ENCODE measurements around the gene RAB11B. TPM values are rescaled to one million over a fixed set of nuclear protein-coding genes. Genes with fewer than 3 reads are reported as not detected.

Gene RAB11B
- total and polyA plus RNA-seq, 2 of the 13 experiments (the other 11 are each of a cell fraction or from before 2014, with no cell fraction given), result 6.0 to 28.4 TPM

DNA sequence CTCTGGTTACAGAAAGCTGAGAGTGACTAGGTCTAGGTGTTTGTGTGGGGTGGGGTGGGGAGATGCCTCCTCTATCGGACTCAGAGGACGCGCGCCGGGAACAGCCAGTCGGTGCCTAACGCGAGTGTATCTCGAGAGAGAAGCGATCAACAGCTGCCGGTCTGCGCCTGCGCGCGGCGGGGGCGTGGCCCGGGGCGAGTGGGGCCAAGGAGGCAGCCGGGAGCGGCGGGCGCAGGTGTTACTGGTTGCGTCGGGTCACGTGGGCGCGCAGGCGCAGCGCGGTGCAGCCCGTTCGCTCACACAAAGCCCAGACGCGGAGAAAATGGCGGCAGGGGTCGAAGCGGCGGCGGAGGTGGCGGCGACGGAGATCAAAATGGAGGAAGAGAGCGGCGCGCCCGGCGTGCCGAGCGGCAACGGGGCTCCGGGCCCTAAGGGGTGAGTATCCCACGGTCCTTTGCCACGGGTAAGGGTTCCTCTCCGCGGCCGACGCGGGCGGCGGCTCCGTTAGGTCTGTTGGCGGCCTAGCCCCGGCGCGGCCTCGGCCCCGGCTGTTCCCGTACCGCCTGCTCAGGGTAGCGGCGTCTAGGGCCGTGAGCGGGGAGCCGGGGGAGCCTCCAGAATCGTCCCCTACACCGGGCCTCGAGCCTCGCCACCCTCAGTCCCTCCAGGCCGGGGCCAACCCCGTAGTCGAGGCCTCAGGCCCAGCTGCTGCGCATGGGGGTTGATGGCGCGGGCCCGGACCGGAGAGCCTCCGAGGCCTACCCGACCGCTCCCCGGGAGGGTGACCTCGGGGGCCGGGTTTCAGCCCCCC lies 54.7 kb downstream of the RAB11B start, which contains the start of gene HNRNPM (continued):
- TF ChIP-seq, protein P1, sequence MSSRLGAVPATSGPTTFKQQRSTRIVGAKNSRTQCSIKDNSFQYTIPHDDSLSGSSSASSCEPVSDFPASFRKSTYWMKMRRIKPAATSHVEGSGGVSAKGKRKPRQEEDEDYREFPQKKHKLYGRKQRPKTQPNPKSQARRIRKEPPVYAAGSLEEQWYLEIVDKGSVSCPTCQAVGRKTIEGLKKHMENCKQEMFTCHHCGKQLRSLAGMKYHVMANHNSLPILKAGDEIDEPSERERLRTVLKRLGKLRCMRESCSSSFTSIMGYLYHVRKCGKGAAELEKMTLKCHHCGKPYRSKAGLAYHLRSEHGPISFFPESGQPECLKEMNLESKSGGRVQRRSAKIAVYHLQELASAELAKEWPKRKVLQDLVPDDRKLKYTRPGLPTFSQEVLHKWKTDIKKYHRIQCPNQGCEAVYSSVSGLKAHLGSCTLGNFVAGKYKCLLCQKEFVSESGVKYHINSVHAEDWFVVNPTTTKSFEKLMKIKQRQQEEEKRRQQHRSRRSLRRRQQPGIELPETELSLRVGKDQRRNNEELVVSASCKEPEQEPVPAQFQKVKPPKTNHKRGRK (CRISPR knock-in tag; IDR thresholded peaks at IDR 0.05), result no peak
- TF ChIP-seq TAF15 (IDR thresholded peaks at IDR 0.05; ENCODE audit: low read depth, low read length, poor library complexity, severe bottlenecking) (peak; percentile 37), NFAT5 (CRISPR knock-in tag; IDR thresholded peaks at IDR 0.05) (peak; percentile 76), ZNF160 (CRISPR knock-in tag; IDR thresholded peaks at IDR 0.05) (peak; percentile 20; the same call in 1 of the 2 replicates), FOXM1 (CRISPR knock-in tag; IDR thresholded peaks at IDR 0.05) (no peak), HCFC1 (IDR thresholded peaks at IDR 0.05; ENCODE audit: low read depth, low read length) (no peak), CENPX (CRISPR knock-in tag; IDR thresholded peaks at IDR 0.05) (no peak), KLF13 (CRISPR knock-in tag; IDR thresholded peaks at IDR 0.05) (no peak), U2AF1 (optimal IDR thresholded peaks at IDR 0.05; ENCODE audit: low read depth, low read length) (no peak)
- TF ChIP-seq, protein P2, sequence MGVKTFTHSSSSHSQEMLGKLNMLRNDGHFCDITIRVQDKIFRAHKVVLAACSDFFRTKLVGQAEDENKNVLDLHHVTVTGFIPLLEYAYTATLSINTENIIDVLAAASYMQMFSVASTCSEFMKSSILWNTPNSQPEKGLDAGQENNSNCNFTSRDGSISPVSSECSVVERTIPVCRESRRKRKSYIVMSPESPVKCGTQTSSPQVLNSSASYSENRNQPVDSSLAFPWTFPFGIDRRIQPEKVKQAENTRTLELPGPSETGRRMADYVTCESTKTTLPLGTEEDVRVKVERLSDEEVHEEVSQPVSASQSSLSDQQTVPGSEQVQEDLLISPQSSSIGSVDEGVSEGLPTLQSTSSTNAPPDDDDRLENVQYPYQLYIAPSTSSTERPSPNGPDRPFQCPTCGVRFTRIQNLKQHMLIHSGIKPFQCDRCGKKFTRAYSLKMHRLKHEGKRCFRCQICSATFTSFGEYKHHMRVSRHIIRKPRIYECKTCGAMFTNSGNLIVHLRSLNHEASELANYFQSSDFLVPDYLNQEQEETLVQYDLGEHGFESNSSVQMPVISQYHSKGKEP (CRISPR knock-in tag; IDR thresholded peaks at IDR 0.05), result no peak
- TF ChIP-seq, protein P3, sequence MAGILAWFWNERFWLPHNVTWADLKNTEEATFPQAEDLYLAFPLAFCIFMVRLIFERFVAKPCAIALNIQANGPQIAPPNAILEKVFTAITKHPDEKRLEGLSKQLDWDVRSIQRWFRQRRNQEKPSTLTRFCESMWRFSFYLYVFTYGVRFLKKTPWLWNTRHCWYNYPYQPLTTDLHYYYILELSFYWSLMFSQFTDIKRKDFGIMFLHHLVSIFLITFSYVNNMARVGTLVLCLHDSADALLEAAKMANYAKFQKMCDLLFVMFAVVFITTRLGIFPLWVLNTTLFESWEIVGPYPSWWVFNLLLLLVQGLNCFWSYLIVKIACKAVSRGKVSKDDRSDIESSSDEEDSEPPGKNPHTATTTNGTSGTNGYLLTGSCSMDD (CRISPR knock-in tag; IDR thresholded peaks at IDR 0.05), result peak; percentile 54; the same call in 1 of the 2 replicates
- TF ChIP-seq, protein P4, sequence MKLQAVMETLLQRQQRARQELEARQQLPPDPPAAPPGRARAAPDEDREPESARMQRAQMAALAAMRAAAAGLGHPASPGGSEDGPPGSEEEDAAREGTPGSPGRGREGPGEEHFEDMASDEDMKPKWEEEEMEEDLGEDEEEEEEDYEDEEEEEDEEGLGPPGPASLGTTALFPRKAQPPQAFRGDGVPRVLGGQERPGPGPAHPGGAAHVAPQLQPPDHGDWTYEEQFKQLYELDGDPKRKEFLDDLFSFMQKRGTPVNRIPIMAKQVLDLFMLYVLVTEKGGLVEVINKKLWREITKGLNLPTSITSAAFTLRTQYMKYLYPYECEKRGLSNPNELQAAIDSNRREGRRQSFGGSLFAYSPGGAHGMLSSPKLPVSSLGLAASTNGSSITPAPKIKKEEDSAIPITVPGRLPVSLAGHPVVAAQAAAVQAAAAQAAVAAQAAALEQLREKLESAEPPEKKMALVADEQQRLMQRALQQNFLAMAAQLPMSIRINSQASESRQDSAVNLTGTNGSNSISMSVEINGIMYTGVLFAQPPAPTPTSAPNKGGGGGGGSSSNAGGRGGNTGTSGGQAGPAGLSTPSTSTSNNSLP (IDR thresholded peaks at IDR 0.05; ENCODE audit: low read depth, low read length), result no peak
